Activated CD4-positive, alpha-beta T cell treated with anti-CD3 and anti-CD28 coated beads, Interleukin-2, amount 10 ng/mL, durations not matched to agents 7 days and 5 days (primary cell): ENCODE measurements around the gene JAG2. TPM values are rescaled to one million over a fixed set of nuclear protein-coding genes. Genes with fewer than 3 reads are reported as not detected.

ENCODE experiments used
- CTCF ChIA-PET: fragments of 350-600 bp; sonication (Branson Sonifier 250); formaldehyde crosslinking; loops from one replicate; lab custom pipeline; 2021; ENCODE audit warnings: antibody characterized with exemption; lab: Charles Lee
- POLR2A ChIA-PET: fragments of 350-600 bp; sonication (Branson Sonifier 250); formaldehyde crosslinking; loops from one replicate; lab custom pipeline; 2021; ENCODE audit warnings: antibody characterized with exemption; lab: Charles Lee
- DNase-seq: peaks from one replicate; pipeline ENCODE4 v3.0.0-alpha.2; 2020
- H3K27ac Mint-ChIP-seq: one replicate; pipeline ENCODE4 v1.8.0; 2021; ENCODE audit warnings: mild to moderate bottlenecking, moderate library complexity, mixed read lengths
- H3K27me3 Mint-ChIP-seq: one replicate; pipeline ENCODE4 v1.8.0; 2021; ENCODE audit warnings: mixed read lengths
- H3K36me3 Mint-ChIP-seq: one replicate; pipeline ENCODE4 v1.8.0; 2021; ENCODE audit warnings: low read depth, mixed read lengths
- H3K4me1 Mint-ChIP-seq: one replicate; pipeline ENCODE4 v1.8.0; 2021; ENCODE audit warnings: mixed read lengths
- H3K4me3 Mint-ChIP-seq: one replicate; pipeline ENCODE4 v1.8.0; 2021; ENCODE audit warnings: mild to moderate bottlenecking, moderate library complexity, mixed read lengths
- H3K9me3 Mint-ChIP-seq: one replicate; pipeline ENCODE4 v1.8.0; 2021; ENCODE audit warnings: mixed read lengths
- microRNA-seq: library from miRNA; unstranded; fragments of <30 nt; microRNA quantifications from one replicate; pipeline ENCODE4 v1.2.0, GENCODE V29; 2021; ENCODE audit warnings: borderline microRNAs expressed, borderline replicate concordance
- total RNA-seq, 2 experiments: library from RNA; stranded (reverse); gene quantifications; one replicate each; pipeline ENCODE4 v1.2.3, GENCODE V29; 2021

The JAG2 gene
- total RNA-seq, 2 experiments from 2014 or later = 1.5 TPM

GRCh38 chr14:105096206-105096875 lies 72.2 kb downstream of the JAG2 start:
- ChIA-PET CTCF (interaction anchor here (1.0 to 1.3 kb wide), 2 partner anchors 255 to 432 kb away, joined by 3 read pairs; no protein-coding TSS in a partner anchor), POLR2A (no interaction called here)
- H3K27me3 Mint-ChIP-seq = peaks cover 7% of the 10 kb centered on the region
- no peaks in the 10 kb centered on the region for H3K9me3 Mint-ChIP-seq
- no peak for DNase-seq
- H3K36me3 Mint-ChIP-seq = no peaks in the 10 kb centered on the region
- peak overlapping the region; percentile 60 for H3K27ac Mint-ChIP-seq
- H3K4me1 Mint-ChIP-seq = peaks cover 18% of the 10 kb centered on the region
- H3K4me3 Mint-ChIP-seq = no peak overlapping the region

GRCh38 chr14:105095236-105095805 lies 73.3 kb downstream of the JAG2 start:
- Mint-ChIP-seq H3K36me3 (no peaks in the 10 kb centered on the region), H3K4me1 (peaks cover 23% of the 10 kb centered on the region), H3K4me3 (no peak overlapping the region), H3K9me3 (no peaks in the 10 kb centered on the region), H3K27ac (no peak overlapping the region), H3K27me3 (peaks cover 5% of the 10 kb centered on the region)
- no peak for DNase-seq
- ChIA-PET CTCF (interaction anchor here (1.3 to 1.5 kb wide), 2 partner anchors 8 to 256 kb away, joined by 3 to 6 read pairs; no protein-coding TSS in a partner anchor), POLR2A (no interaction called here)

- CTCF ChIA-PET = interaction anchor here (0.8 to 1.5 kb wide), 3 partner anchors 7 to 434 kb away, joined by 3 to 6 read pairs (median 3); no protein-coding TSS in a partner anchor
- Mint-ChIP-seq H3K27me3 (peaks cover 5% of the 10 kb centered on the region), H3K4me3 (peak overlapping the region; percentile 68), H3K4me1 (peaks cover 23% of the 10 kb centered on the region), H3K9me3 (no peaks in the 10 kb centered on the region), H3K27ac (peak overlapping the region; percentile 62), H3K36me3 (no peaks in the 10 kb centered on the region)
- POLR2A ChIA-PET = no interaction called here
- no peak for DNase-seq
Measured at GRCh38 chr14:105094193-105094907, 74.2 kb downstream of the JAG2 start.

- peak overlapping the region; percentile 68 for H3K4me3 Mint-ChIP-seq
- POLR2A ChIA-PET = interaction anchor here (0.7 kb wide), 1 partner anchor 66 kb away, joined by 3 read pairs; no protein-coding TSS in a partner anchor
- H3K27ac Mint-ChIP-seq = peak overlapping the region; percentile 62
- peaks cover 4% of the 10 kb centered on the region for H3K27me3 Mint-ChIP-seq
- CTCF ChIA-PET = interaction anchor here (0.8 to 0.9 kb wide), 2 partner anchors 259 to 434 kb away, joined by 3 read pairs; no protein-coding TSS in a partner anchor
- DNase-seq = peak; percentile 56
- H3K36me3 Mint-ChIP-seq = no peaks in the 10 kb centered on the region
- H3K4me1 Mint-ChIP-seq = peaks cover 23% of the 10 kb centered on the region
- H3K9me3 Mint-ChIP-seq = no peaks in the 10 kb centered on the region
Measured at GRCh38 chr14:105093431-105094192, 75.0 kb downstream of the JAG2 start.

- H3K36me3 Mint-ChIP-seq = no peaks in the 10 kb centered on the region
- H3K4me1 Mint-ChIP-seq = peaks cover 25% of the 10 kb centered on the region
- ChIA-PET POLR2A (interaction anchor here (0.7 kb wide), 1 partner anchor 66 kb away, joined by 3 read pairs; no protein-coding TSS in a partner anchor), CTCF (no interaction called here)
- H3K27ac Mint-ChIP-seq = peak overlapping the region; percentile 75
- H3K4me3 Mint-ChIP-seq = peak overlapping the region; percentile 76
- no peaks in the 10 kb centered on the region for H3K9me3 Mint-ChIP-seq
- H3K27me3 Mint-ChIP-seq = peaks cover 6% of the 10 kb centered on the region
- DNase-seq = peak; percentile 60
Measured at GRCh38 chr14:105093038-105093430, 75.5 kb downstream of the JAG2 start.

- peaks cover 8% of the 10 kb centered on the region for H3K27me3 Mint-ChIP-seq
- H3K4me1 Mint-ChIP-seq = peaks cover 28% of the 10 kb centered on the region
- peak overlapping the region; percentile 75 for H3K27ac Mint-ChIP-seq
- H3K4me3 Mint-ChIP-seq = peak overlapping the region; percentile 76
- H3K36me3 Mint-ChIP-seq = no peaks in the 10 kb centered on the region
- ChIA-PET CTCF (interaction anchor here (3.1 kb wide), 1 partner anchor 260 kb away, joined by 12 read pairs; no protein-coding TSS in a partner anchor), POLR2A (interaction anchor here (0.7 kb wide), 1 partner anchor 67 kb away, joined by 3 read pairs; no protein-coding TSS in a partner anchor)
- no peaks in the 10 kb centered on the region for H3K9me3 Mint-ChIP-seq
- DNase-seq = no peak
Measured at GRCh38 chr14:105092171-105093037, 76.2 kb downstream of the JAG2 start.

- ChIA-PET POLR2A (no interaction called here), CTCF (interaction anchor here (0.8 to 3.1 kb wide), 3 partner anchors 76 to 260 kb away, joined by 3 to 12 read pairs (median 4); no protein-coding TSS in a partner anchor)
- no peak for DNase-seq
- Mint-ChIP-seq H3K27ac (no peak overlapping the region), H3K9me3 (no peaks in the 10 kb centered on the region), H3K4me3 (peak overlapping the region; percentile 28), H3K36me3 (no peaks in the 10 kb centered on the region), H3K4me1 (peaks cover 30% of the 10 kb centered on the region), H3K27me3 (peaks cover 8% of the 10 kb centered on the region)
Measured at GRCh38 chr14:105091517-105092170, 76.9 kb downstream of the JAG2 start.

- Mint-ChIP-seq H3K36me3 (no peaks in the 10 kb centered on the region), H3K4me3 (no peak overlapping the region), H3K27ac (no peak overlapping the region), H3K4me1 (peaks cover 34% of the 10 kb centered on the region), H3K27me3 (peaks cover 8% of the 10 kb centered on the region), H3K9me3 (no peaks in the 10 kb centered on the region)
- DNase-seq = no peak
- POLR2A ChIA-PET = no interaction called here
- CTCF ChIA-PET = interaction anchor here (0.8 to 3.1 kb wide), 5 partner anchors 30 to 261 kb away, joined by 3 to 12 read pairs (median 4); partner anchors contain the start of gene BTBD6
Measured at GRCh38 chr14:105091054-105091516, 77.5 kb downstream of the JAG2 start.

Small RNAs within 50 kb of the gene (microRNA-seq; reads per million reads assigned to microRNA genes)
- not detected for gene MIR6765

Other genes with a start within 250 kb of the JAG2 start
- gene PLD4, start 243.9 kb downstream of the JAG2 start, total RNA-seq = not detected
- not detected for gene AHNAK2, start 190.4 kb downstream of the JAG2 start, total RNA-seq
- under 1 TPM; 0.60 to 0.77 TPM for gene CLBA1, start 183.0 kb downstream of the JAG2 start, total RNA-seq
- gene CDCA4, start 147.7 kb downstream of the JAG2 start, total RNA-seq = 10 to 100 TPM; 53.0 to 56.6 TPM
- 10 to 100 TPM; 44.2 to 46.6 TPM for gene GPR132, start 103.3 kb downstream of the JAG2 start, total RNA-seq
- 10 to 100 TPM; 18.3 to 21.4 TPM for gene NUDT14, start 12.5 kb upstream of the JAG2 start, total RNA-seq
- gene BTBD6, start 79.8 kb upstream of the JAG2 start, total RNA-seq = 10 to 100 TPM; 43.7 to 43.9 TPM
- 10 to 100 TPM; 39.0 to 50.9 TPM for gene BRF1, start 132.2 kb upstream of the JAG2 start, total RNA-seq
- 10 to 100 TPM; 43.3 to 46.8 TPM for gene PACS2, start 146.0 kb upstream of the JAG2 start, total RNA-seq
- 1 to 10 TPM; 2.8 to 3.9 TPM for gene TEX22, start 229.8 kb upstream of the JAG2 start, total RNA-seq